Upper lobe of left lung (tissue), 4 donors: ENCODE measurements around the gene FAM200C.

Experiments
- EP300 ChIP-seq, 4 donors: sonication (generic); formaldehyde crosslinking; IDR thresholded peaks; one replicate each; pipeline ENCODE4 v1.5.1; 2017; ENCODE audit warnings: antibody characterized with exemption in 4 of 4, control low read depth in 2 of 4
- POLR2A ChIP-seq, 4 donors: fragments of 450-650 bp; IDR thresholded peaks; one replicate each; pipeline ENCODE4 v1.5.1; 2016 to 2017; ENCODE audit warnings: antibody characterized with exemption in 4 of 4, mild to moderate bottlenecking in 2 of 4
- POLR2AphosphoS5 ChIP-seq, 2 donors: sonication (generic); formaldehyde crosslinking; IDR thresholded peaks; one replicate each; pipeline ENCODE4 v1.5.1; 2017; ENCODE audit warnings: antibody characterized with exemption in 2 of 2
- TF ChIP-seq, protein P1 (sequence below), 6 experiments: fragments of 450-650 bp in 4 of 6; fragments of 200-600 bp in 2 of 6; sonication (generic) in 2 of 6; IDR thresholded peaks; one replicate each; pipeline ENCODE4 v1.5.1; 2016 to 2019; ENCODE audit warnings: antibody characterized with exemption in 6 of 6

DNA sequence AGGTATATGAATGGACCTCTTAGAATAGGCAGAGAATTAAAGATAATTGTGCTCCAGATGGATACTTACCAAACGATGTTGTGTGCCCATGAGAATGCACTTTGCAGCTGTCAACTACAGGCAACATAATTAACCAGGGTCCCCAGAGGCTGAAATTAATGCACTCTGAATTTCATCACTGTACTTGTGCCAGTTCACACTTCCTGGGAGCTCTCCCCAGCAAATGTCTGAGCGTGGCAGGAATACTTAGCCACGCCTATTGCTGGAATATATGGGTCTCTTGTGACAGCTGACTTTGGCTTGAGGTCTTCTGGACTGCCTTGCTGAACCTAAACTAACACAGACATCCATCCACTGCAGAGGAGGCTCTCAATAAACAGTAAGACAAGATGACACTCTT is 17.5 kb downstream of the FAM200C start:
- no peak for TF ChIP-seq POLR2A (IDR thresholded peaks at IDR 0.05)
- TF ChIP-seq, protein P1, sequence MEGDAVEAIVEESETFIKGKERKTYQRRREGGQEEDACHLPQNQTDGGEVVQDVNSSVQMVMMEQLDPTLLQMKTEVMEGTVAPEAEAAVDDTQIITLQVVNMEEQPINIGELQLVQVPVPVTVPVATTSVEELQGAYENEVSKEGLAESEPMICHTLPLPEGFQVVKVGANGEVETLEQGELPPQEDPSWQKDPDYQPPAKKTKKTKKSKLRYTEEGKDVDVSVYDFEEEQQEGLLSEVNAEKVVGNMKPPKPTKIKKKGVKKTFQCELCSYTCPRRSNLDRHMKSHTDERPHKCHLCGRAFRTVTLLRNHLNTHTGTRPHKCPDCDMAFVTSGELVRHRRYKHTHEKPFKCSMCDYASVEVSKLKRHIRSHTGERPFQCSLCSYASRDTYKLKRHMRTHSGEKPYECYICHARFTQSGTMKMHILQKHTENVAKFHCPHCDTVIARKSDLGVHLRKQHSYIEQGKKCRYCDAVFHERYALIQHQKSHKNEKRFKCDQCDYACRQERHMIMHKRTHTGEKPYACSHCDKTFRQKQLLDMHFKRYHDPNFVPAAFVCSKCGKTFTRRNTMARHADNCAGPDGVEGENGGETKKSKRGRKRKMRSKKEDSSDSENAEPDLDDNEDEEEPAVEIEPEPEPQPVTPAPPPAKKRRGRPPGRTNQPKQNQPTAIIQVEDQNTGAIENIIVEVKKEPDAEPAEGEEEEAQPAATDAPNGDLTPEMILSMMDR (IDR thresholded peaks at IDR 0.05), result no peak
- TF ChIP-seq EP300 (IDR thresholded peaks at IDR 0.05), result no peak
- TF ChIP-seq POLR2AphosphoS5 (IDR thresholded peaks at IDR 0.05), result no peak
